Natural killer cell (primary cell): ENCODE results near the gene KANSL1L. TPM values are rescaled to one million over a fixed set of nuclear protein-coding genes. Genes with fewer than 3 reads are reported as not detected.

ENCODE experiments used
- ATAC-seq, 3 donors: fragments of 150-1000 bp in 2 of 3; fragments of 200-7000 bp in 1 of 3; cut with Tn5 transposase; 1 replicate in 1 of 3; 2 replicates in 2 of 3; pipeline ENCODE4 v1.10.0; 2021; ENCODE audit warnings: mild to moderate bottlenecking in 2 of 3, moderate library complexity in 2 of 3
- DNase-seq, 2 donors: peaks; one replicate each; pipeline versions ENCODE4 v3.0.0 to v3.0.0-alpha.2; 2013 to 2021; ENCODE audit warnings: mixed read lengths in 1 of 2
- H3K27ac ChIP-seq: one replicate; pipeline ENCODE4 v1.5.1; 2013; ENCODE audit warnings: mild to moderate bottlenecking, low read length
- H3K27me3 ChIP-seq: one replicate; pipeline ENCODE4 v1.6.1; 2013; ENCODE audit warnings: low read length; ENCODE audit not compliant: control insufficient read depth, insufficient read depth
- H3K36me3 ChIP-seq: one replicate; pipeline ENCODE4 v1.6.1; 2013; ENCODE audit warnings: low read length; ENCODE audit not compliant: control insufficient read depth, insufficient read depth
- H3K4me1 ChIP-seq: one replicate; pipeline ENCODE4 v1.6.1; 2013; ENCODE audit warnings: low read length; ENCODE audit not compliant: control insufficient read depth, insufficient read depth
- H3K4me3 ChIP-seq: one replicate; pipeline ENCODE4 v1.5.1; 2013; ENCODE audit warnings: low read length
- H3K9me3 ChIP-seq: one replicate; pipeline ENCODE4 v1.6.1; 2013; ENCODE audit warnings: low read length; ENCODE audit not compliant: control insufficient read depth, insufficient read depth
- H3K27ac Mint-ChIP-seq, 2 donors: one replicate each; pipeline ENCODE4 v1.8.0; 2022; ENCODE audit warnings: mild to moderate bottlenecking in 2 of 2, mixed read lengths in 2 of 2, moderate library complexity in 1 of 2
- H3K27me3 Mint-ChIP-seq, 2 donors: one replicate each; pipeline ENCODE4 v1.8.0; 2022; ENCODE audit warnings: low read depth in 2 of 2, mixed read lengths in 2 of 2
- H3K36me3 Mint-ChIP-seq: one replicate; pipeline ENCODE4 v1.8.0; 2022; ENCODE audit warnings: mixed read lengths
- H3K4me1 Mint-ChIP-seq, 2 donors: one replicate each; pipeline ENCODE4 v1.8.0; 2022; ENCODE audit warnings: mixed read lengths in 2 of 2
- H3K4me3 Mint-ChIP-seq: one replicate; pipeline ENCODE4 v1.8.0; 2022; ENCODE audit warnings: mild to moderate bottlenecking, moderate library complexity, mixed read lengths
- H3K9me3 Mint-ChIP-seq, 2 donors: one replicate each; pipeline ENCODE4 v1.8.0; 2022; ENCODE audit warnings: mixed read lengths in 2 of 2
- WGBS: methylation state at CpG from one replicate; pipeline ENCODE4 v1.1.7; 2013; ENCODE audit warnings: missing lambda C conversion rate; ENCODE audit not compliant: insufficient coverage; 5-methylcytosine and 5-hydroxymethylcytosine counted together
- intact Hi-C: fragments of 100-400 bp; cut with micrococcal nuclease; formaldehyde crosslinking; loops from one replicate; pipeline ENCODE4 v1.14.2; 2022
- total RNA-seq, 4 donors: library from RNA; stranded (reverse); fragments of 120-200 nt in 1 of 4; gene quantifications; one replicate each; pipeline versions ENCODE4 v1.2.3 to v1.2.4, GENCODE V29; 2013 to 2022
- TF ChIP-seq, protein P1 (sequence below): fragments of 200-600 bp; IDR thresholded peaks from one replicate; pipeline ENCODE4 v1.8.0; 2022; ENCODE audit warnings: antibody characterized with exemption

Gene KANSL1L
- total RNA-seq, 3 donors from 2014 or later (not counting 1 experiment from before 2014, with no cell fraction given) = 7.6 to 11.2 (median 9.5) TPM

DNA sequence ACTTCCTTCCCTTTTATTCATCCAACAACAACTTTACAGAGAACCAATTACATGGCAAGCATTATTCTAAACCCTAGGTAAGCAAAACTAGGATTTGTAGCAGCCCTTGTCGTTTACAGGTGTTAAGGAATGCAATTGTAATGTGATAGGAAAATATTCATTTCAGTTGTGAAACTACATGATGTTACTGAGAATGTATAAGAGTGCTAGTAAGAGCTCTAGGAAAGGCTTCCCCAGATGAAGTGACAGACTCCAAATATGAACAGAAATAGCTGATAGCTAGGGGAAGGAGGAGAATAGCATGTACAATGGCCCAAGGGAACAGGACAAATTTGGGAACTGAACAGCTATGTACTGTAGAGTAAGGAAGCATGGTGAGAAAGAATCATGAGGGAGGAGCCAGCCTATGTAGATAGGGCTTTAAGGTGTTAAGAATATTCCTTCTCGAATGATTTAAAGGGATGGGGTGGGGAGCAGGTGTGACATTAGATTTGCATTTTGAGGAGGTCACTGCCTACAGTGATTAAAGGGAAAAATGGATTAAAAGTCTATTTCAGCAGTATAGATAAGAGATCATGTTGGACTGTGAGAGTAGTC, 137.0 kb downstream of the KANSL1L start:
- H3K4me3 ChIP-seq = no peak overlapping the region
- H3K4me1 ChIP-seq = no peaks in the 10 kb centered on the region
- no peak overlapping the region for H3K27ac ChIP-seq
- peaks cover 9% of the 10 kb centered on the region for H3K36me3 ChIP-seq
- ATAC-seq (no peak), DNase-seq (no peak)
- TF ChIP-seq, protein P1, sequence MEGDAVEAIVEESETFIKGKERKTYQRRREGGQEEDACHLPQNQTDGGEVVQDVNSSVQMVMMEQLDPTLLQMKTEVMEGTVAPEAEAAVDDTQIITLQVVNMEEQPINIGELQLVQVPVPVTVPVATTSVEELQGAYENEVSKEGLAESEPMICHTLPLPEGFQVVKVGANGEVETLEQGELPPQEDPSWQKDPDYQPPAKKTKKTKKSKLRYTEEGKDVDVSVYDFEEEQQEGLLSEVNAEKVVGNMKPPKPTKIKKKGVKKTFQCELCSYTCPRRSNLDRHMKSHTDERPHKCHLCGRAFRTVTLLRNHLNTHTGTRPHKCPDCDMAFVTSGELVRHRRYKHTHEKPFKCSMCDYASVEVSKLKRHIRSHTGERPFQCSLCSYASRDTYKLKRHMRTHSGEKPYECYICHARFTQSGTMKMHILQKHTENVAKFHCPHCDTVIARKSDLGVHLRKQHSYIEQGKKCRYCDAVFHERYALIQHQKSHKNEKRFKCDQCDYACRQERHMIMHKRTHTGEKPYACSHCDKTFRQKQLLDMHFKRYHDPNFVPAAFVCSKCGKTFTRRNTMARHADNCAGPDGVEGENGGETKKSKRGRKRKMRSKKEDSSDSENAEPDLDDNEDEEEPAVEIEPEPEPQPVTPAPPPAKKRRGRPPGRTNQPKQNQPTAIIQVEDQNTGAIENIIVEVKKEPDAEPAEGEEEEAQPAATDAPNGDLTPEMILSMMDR = no peak
- Mint-ChIP-seq H3K27ac (peak overlapping the region; percentile 5 to 24), H3K36me3 (no peaks in the 10 kb centered on the region), H3K9me3 (no peaks in the 10 kb centered on the region), H3K4me3 (no peak overlapping the region), H3K4me1 (peaks cover 14 to 30% of the 10 kb centered on the region in 2 donors), H3K27me3 (no peaks in the 10 kb centered on the region)
- no peaks in the 10 kb centered on the region for H3K9me3 ChIP-seq
- H3K27me3 ChIP-seq = no peaks in the 10 kb centered on the region
- intact Hi-C loops = no loop called here
- 72% methylated on average over 2 of the region's 2 CpGs for WGBS

DNA sequence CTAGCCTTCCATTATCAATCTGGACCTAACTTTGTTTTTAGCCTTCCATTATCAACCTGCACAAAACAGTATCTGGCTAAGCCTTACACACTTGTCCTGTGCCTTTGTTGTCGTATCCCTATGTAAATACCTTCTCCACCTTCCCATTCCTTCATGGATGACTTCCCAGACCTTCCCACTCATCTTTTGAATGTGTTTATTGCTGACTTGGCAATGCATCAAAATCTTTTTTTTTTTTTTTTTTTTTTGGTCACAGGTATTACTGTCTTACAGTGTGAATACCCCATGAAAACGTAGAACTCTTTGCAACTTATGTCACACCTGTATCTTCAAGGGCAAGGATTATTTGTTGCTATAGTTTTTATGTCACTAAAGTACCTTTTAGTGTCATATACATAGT, 143.0 kb downstream of the KANSL1L start:
- ATAC-seq = no peak

DNA sequence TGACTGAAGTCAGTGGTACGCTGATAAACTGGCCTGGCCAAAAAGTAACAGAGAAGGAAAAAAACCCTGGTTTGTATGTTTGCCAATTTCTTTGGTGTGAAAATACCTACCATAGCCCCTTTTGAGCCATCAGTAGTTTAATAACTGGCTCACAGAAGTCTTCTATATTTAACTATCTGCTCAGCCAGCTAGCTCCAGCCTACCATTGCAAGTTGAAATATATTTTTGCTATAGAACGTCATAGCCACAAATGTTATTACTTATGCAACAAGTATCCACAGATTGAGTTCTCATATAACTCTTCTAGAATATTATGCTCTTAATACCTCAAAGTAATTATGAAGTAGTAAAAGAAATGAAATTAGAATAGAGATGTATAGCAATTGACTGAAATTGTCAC, 143.6 kb downstream of the KANSL1L start:
- Mint-ChIP-seq H3K9me3 (no peaks in the 10 kb centered on the region), H3K4me1 (peaks cover 6 to 16% of the 10 kb centered on the region in 2 donors), H3K27me3 (no peaks in the 10 kb centered on the region), H3K36me3 (peaks cover 15% of the 10 kb centered on the region), H3K4me3 (no peak overlapping the region), H3K27ac (peak overlapping the region in 1 of 2 donors; percentile 61)
- no peak for ATAC-seq
- H3K4me3 ChIP-seq = no peak overlapping the region
- intact Hi-C loops = no loop called here
- no peaks in the 10 kb centered on the region for H3K9me3 ChIP-seq
- no peaks in the 10 kb centered on the region for H3K27me3 ChIP-seq
- no peak for DNase-seq
- TF ChIP-seq, protein P1 = no peak
- no peak overlapping the region for H3K27ac ChIP-seq
- peaks cover 21% of the 10 kb centered on the region for H3K36me3 ChIP-seq
- no peaks in the 10 kb centered on the region for H3K4me1 ChIP-seq
- WGBS = no CpG with 5 or more reads among the region's 2 CpGs

More for the DNA sequence above, 143.0 kb downstream of the KANSL1L start:
- WGBS = 100% methylated on average over 1 of the region's 2 CpGs
- H3K4me1 Mint-ChIP-seq = peaks cover 6 to 10% of the 10 kb centered on the region in 2 donors
- no peaks in the 10 kb centered on the region for H3K4me1 ChIP-seq
- no peak overlapping the region for H3K4me3 Mint-ChIP-seq
- intact Hi-C loops = no loop called here
- H3K36me3 Mint-ChIP-seq = peaks cover 10% of the 10 kb centered on the region
- H3K36me3 ChIP-seq = peaks cover 15% of the 10 kb centered on the region
- H3K27me3 Mint-ChIP-seq = no peaks in the 10 kb centered on the region
- DNase-seq = no peak
- H3K9me3 ChIP-seq = no peaks in the 10 kb centered on the region
- peak overlapping the region in 1 of 2 donors; percentile 61 for H3K27ac Mint-ChIP-seq
- H3K4me3 ChIP-seq = no peak overlapping the region
- H3K27ac ChIP-seq = no peak overlapping the region
- no peaks in the 10 kb centered on the region for H3K27me3 ChIP-seq
- TF ChIP-seq, protein P1 = no peak
- no peaks in the 10 kb centered on the region for H3K9me3 Mint-ChIP-seq

DNA sequence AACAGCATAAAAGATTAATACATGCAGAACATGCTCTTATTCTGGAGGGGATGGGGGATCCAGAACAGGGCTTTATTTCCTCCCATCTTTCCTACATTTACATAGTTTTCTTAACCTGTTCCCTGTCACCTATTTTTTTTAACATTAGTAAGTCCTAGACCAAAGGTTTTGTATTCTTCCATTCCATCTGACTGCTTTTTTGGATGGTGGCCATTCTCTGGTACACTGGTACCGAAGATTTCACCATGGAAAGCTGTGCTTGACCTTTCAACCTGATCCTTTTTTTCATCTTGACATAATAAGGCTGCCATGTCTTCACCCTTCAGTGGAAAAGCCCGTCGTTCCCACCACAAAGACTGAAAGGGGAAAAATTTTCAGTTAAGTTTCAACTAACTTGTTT, 148.4 kb downstream of the KANSL1L start:
- H3K9me3 Mint-ChIP-seq = no peaks in the 10 kb centered on the region
- 95% methylated on average over 1 of the region's 3 CpGs for WGBS
- Histone ChIP-seq H3K36me3 (peaks cover 56% of the 10 kb centered on the region), H3K9me3 (no peaks in the 10 kb centered on the region), H3K4me3 (no peak overlapping the region), H3K4me1 (no peaks in the 10 kb centered on the region), H3K27ac (no peak overlapping the region), H3K27me3 (no peaks in the 10 kb centered on the region)
- H3K27ac Mint-ChIP-seq = peak overlapping the region; percentile 1 to 30
- TF ChIP-seq, protein P1 = no peak
- H3K36me3 Mint-ChIP-seq = peaks cover 26% of the 10 kb centered on the region
- H3K4me1 Mint-ChIP-seq = peaks cover 26 to 34% of the 10 kb centered on the region in 2 donors
- intact Hi-C loops = no loop called here
- no peak for DNase-seq
- H3K27me3 Mint-ChIP-seq = no peaks in the 10 kb centered on the region
- no peak for ATAC-seq
- no peak overlapping the region for H3K4me3 Mint-ChIP-seq
